Colonic mucosa (tissue), 4 donors: ENCODE data around the gene TBX15. TPM values are rescaled to one million over a fixed set of nuclear protein-coding genes. Genes with fewer than 3 reads are reported as not detected.
A peak's percentile ranks its signal among the peaks of the same experiment; 100 is the strongest.

Experiments used
- DNase-seq: peaks from one replicate; pipeline ENCODE4 v3.0.0-alpha.2; 2020
- H3K27ac ChIP-seq: fragments of 200-600 bp; one replicate; pipeline ENCODE4 v1.8.0; 2021
- H3K27me3 ChIP-seq: fragments of 200-600 bp; one replicate; pipeline ENCODE4 v1.8.0; 2021
- H3K36me3 ChIP-seq: fragments of 200-600 bp; one replicate; pipeline ENCODE4 v1.8.0; 2021
- H3K4me1 ChIP-seq: fragments of 200-600 bp; one replicate; pipeline ENCODE4 v1.8.0; 2021; ENCODE audit warnings: mild to moderate bottlenecking
- H3K4me3 ChIP-seq: fragments of 200-600 bp; one replicate; pipeline ENCODE4 v1.8.0; 2021
- H3K9ac ChIP-seq, 2 donors: one replicate each; pipeline ENCODE4 v1.7.0; 2013; ENCODE audit warnings: control low read depth in 2 of 2, low read depth in 2 of 2, low read length in 2 of 2
- H3K9me3 ChIP-seq: fragments of 200-600 bp; one replicate; pipeline ENCODE4 v1.8.0; 2021
- intact Hi-C: fragments of 100-400 bp; cut with DNase I; formaldehyde crosslinking; loops from one replicate; pipeline ENCODE4 v1.14.1; 2022
- total RNA-seq, 2 donors: library from RNA; stranded (reverse); fragmentation: NEBNext Ultra II Directional in 1 of 2; extraction: Animal tissue kit (Norgen Biotek cat#: 25700) in 1 of 2; gene quantifications; one replicate each; pipeline ENCODE4 v1.2.1, GENCODE V29; 2021
- TF ChIP-seq, protein P1 (sequence below): fragments of 200-600 bp; IDR thresholded peaks from one replicate; pipeline ENCODE4 v1.8.0; 2022; ENCODE audit warnings: antibody characterized with exemption, mild to moderate bottlenecking
- donor health status: healthy.
- donor health status: DM: no; HTN: no; CAD: no.
- donor health status: DM: no; HTN: no; CAD: no.

The TBX15 gene
- total RNA-seq, 2 donors from 2014 or later = 0.11 TPM; not detected in 1

DNA sequence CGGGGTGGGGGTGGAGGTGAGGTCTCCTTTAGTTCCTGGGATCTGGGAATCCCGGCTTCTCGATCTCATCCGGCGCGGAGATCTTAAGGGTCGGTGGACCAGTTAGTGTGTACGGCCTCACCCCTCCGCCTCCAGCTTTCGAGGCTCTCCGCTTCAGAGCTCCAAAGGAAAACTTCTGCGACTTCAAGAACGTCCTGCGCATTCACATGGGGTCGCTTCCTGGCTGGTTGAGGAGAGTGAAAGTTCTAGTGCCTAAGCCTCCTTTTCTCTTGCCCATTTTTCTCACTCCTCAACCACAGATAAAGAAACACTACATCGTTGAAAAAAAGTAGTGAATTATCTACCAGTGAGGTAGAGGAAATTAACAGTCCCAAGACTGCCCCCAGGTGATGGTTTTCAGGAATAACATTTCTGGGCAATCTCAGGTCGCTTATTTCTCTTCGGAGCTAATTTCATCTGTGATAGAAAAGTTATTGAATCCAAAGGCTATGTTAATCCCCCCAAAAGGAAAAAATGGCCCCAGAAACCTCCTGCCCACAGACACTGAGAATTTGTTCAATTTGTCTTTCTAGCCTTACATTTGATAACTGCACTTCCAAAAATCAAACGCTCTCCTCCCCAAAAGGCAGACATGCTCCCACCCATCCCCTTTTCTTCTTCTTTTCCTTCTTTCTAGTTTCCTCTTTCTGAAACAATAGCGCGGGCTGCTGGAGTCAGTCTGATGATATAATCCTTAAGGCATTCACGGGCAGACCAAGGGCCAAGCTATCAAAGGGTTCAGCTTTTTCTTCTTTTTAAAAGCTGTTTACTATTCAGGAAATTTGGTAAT, 20.6 kb upstream of the TBX15 start:
- Histone ChIP-seq H3K27me3 (peaks cover 43% of the 10 kb centered on the region), H3K4me3 (peak overlapping the region; percentile 0), H3K9me3 (no peaks in the 10 kb centered on the region), H3K36me3 (no peaks in the 10 kb centered on the region), H3K27ac (no peak overlapping the region), H3K9ac (no peak overlapping the region), H3K4me1 (no peaks in the 10 kb centered on the region)
- TF ChIP-seq, protein P1, sequence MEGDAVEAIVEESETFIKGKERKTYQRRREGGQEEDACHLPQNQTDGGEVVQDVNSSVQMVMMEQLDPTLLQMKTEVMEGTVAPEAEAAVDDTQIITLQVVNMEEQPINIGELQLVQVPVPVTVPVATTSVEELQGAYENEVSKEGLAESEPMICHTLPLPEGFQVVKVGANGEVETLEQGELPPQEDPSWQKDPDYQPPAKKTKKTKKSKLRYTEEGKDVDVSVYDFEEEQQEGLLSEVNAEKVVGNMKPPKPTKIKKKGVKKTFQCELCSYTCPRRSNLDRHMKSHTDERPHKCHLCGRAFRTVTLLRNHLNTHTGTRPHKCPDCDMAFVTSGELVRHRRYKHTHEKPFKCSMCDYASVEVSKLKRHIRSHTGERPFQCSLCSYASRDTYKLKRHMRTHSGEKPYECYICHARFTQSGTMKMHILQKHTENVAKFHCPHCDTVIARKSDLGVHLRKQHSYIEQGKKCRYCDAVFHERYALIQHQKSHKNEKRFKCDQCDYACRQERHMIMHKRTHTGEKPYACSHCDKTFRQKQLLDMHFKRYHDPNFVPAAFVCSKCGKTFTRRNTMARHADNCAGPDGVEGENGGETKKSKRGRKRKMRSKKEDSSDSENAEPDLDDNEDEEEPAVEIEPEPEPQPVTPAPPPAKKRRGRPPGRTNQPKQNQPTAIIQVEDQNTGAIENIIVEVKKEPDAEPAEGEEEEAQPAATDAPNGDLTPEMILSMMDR = peak; percentile 49
- peak; percentile 49 for DNase-seq
- intact Hi-C loops = loop anchor here (5.0 kb wide), 1 partner anchor 856 kb away; no protein-coding TSS in a partner anchor

- no peak overlapping the region for H3K27ac ChIP-seq
- no peaks in the 10 kb centered on the region for H3K4me1 ChIP-seq
- TF ChIP-seq, protein P1 = no peak
- intact Hi-C loops = loop anchor here (5.0 kb wide), 1 partner anchor 856 kb away; no protein-coding TSS in a partner anchor
- H3K4me3 ChIP-seq = peak overlapping the region; percentile 0
- H3K9me3 ChIP-seq = no peaks in the 10 kb centered on the region
- peaks cover 47% of the 10 kb centered on the region for H3K27me3 ChIP-seq
- H3K9ac ChIP-seq = no peak overlapping the region
- no peaks in the 10 kb centered on the region for H3K36me3 ChIP-seq
- DNase-seq = no peak
These were observed 19.7 kb upstream of the TBX15 start for GRCh38 chr1:119007670-119008482.

GRCh38 chr1:119007339-119007669, 19.2 kb upstream of the TBX15 start:
- TF ChIP-seq, protein P1 = no peak
- no peaks in the 10 kb centered on the region for H3K36me3 ChIP-seq
- no peak overlapping the region for H3K27ac ChIP-seq
- H3K9me3 ChIP-seq = no peaks in the 10 kb centered on the region
- H3K4me1 ChIP-seq = no peaks in the 10 kb centered on the region
- no peak for DNase-seq
- no peak overlapping the region for H3K4me3 ChIP-seq
- intact Hi-C loops = loop anchor here (5.0 kb wide), 1 partner anchor 855 kb away; no protein-coding TSS in a partner anchor
- H3K27me3 ChIP-seq = peaks cover 52% of the 10 kb centered on the region
- no peak overlapping the region for H3K9ac ChIP-seq

DNA sequence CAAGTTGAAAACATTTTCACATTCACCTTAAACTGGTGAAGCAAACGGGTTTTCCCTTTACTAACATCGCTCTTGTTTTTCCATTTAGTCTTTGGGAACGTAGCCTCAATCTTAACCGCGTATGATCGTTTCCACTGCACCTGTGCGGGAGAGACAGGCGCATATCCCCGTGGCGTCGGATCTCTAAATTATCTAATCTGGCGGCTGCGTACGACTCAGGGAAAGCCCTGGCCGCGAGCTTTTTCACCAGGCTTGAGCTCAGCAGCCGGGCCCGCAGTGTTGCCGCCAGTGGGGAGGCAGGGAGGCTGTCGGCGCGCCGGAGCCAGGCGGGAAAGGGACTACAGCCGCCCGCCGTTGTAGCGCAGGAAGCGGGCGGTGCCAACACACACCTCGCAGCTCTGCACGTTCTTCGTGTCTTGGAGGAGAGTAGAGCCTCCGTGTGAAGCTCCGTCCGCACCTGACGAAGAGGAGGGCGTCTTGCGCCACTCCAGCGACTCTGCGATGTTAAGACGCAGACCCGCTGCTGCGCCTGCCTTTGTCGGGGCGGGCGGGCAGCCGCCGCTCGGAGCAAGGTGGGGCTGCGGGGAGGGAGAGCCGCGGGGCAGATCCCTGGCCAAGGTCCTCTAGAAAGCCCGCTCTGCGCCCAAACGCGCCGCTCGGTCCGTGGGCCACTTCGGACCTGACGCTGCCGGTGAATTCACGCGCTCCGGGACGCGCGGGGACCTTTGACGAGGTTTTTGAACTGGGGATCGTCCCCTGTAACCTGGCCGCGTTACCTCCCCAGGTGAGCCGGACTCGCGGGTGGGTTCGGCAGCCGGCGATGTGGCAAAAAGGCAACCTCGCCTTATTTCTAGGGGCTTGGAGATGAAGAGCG, 18.5 kb upstream of the TBX15 start:
- no peak overlapping the region for H3K4me3 ChIP-seq
- H3K27ac ChIP-seq = no peak overlapping the region
- H3K27me3 ChIP-seq = peaks cover 53% of the 10 kb centered on the region
- H3K4me1 ChIP-seq = no peaks in the 10 kb centered on the region
- intact Hi-C loops = loop anchor here (5.0 kb wide), 1 partner anchor 854 kb away; no protein-coding TSS in a partner anchor
- no peaks in the 10 kb centered on the region for H3K9me3 ChIP-seq
- H3K9ac ChIP-seq = no peak overlapping the region
- DNase-seq = no peak
- TF ChIP-seq, protein P1 = no peak
- no peaks in the 10 kb centered on the region for H3K36me3 ChIP-seq
